GM21717 (cell line): ENCODE measurements around the gene MADCAM1.

Source experiments
- ATAC-seq: cut with Tn5 transposase; IDR thresholded peaks from one replicate; pipeline ENCODE4 v1.9.1; 2021; ENCODE audit warnings: mild to moderate bottlenecking, moderate library complexity; ENCODE audit not compliant: unreplicated experiment

Gene MADCAM1

DNA sequence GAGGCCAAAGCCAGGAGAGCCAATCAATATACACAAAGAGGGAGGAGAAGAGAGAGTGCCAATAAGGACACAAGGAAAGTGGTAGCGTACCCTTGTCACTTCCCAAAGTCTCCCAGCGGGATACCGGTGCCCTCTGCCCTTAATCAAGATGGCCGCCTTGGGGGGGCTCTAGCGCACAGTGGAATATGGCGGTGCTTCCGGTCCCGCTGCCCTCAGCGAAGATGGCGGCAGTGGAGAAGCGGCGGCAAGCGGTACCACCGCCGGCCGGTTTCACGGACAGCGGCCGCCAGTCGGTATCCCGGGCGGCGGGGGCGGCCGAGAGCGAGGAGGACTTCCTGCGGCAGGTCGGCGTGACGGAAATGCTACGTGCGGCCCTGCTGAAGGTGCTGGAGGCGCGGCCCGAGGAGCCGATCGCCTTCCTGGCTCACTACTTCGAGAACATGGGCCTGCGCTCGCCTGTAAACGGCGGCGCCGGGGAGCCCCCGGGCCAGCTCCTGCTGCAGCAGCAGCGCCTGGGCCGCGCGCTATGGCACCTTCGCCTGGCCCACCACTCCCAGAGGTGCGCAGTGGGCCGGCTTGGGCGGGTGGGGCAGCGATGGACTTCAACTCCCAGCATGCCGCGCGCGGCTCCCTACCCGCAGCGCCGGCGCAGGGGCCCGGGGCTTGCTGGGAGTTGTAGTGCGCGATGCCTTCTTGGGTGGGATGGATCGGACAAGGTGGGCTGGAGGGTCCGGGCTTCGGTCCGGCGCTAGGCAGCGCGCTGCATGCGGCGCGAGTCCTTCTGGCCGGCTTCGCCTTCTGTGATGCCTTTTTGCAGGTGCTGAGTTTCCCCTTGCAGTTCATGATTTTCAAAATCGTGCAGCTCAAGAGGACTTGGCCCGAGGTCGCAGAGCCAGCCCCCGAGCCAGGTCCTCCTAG, 11.3 kb downstream of the MADCAM1 start, which contains the start of gene TPGS1:
Gene TPGS1, plus strand, starts transcription at position 212 of the 918 bp plus-strand sequence. Its CDS starts 10 bp downstream, at position 222.
- ATAC-seq, result peak; percentile 56

DNA sequence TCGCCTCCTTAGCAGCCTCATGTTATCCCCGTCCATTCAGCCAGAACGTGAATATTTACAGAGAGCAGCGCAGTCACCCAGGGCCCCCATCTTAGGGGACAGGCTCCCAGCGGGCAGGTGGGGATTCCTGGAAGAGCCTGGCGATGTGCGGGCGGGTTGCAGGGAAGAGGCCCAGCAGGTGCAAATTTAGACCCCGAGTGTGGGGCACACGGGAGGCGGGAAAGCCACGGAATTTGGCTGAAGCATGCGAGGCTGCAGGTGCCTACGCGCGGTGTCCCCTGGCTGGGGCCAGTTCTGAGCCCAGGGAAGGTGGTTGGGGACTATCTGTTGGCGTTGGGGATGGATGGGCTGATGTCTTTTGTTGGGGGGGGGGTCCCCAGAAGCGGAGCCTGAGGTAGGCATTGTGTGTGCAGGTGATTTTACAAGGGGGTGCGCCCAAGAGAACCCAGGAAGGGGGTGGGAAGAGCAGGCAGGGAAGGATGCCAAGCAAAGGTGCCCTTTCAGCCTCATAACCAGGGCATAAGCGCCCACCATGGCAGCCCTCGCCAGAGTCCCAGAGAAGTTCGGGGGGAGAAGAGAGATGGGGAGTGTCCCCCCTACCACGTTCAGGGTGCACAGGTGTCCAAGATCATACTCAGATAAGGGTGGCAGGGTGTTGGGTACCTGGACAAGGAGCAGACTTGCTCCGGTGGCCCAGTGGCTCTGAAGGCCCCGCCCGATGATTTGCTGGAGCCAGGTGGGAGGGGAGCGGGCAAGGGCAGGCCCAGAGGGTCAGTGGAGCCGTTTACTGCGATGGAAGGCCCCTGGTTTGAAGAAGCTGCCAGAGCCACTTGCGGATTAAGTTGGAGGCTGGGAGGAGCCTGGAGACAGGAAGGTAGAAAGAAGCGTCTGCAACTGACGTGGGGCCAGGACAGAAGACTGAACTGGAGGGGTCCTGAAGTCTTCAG, 12.2 kb downstream of the MADCAM1 start:
- ATAC-seq, result no peak

DNA sequence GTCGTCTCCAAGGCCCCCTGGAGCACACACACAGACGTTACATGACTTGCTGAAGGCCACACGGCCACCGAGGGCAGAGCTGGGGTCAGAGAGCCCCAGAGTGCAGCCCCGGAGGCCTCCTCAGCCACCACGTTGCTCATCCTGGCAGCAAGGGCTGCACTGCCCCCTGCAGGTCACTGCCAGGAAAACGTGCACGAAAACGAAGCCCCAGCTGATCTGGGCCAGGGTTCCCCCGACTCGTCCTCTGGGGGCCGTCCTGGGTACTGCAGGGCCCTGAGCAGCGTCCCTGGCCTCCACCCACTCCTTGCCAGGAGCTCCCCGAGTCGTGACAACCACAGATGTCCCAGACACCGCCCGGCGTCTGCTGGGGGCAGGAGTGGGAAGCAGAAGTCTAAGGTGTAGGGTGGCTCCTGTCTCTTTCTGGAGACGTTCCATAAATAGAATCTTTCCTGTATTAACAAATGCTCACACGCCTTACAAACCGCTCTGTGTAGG, 14.4 kb downstream of the MADCAM1 start:
- no peak for ATAC-seq

DNA sequence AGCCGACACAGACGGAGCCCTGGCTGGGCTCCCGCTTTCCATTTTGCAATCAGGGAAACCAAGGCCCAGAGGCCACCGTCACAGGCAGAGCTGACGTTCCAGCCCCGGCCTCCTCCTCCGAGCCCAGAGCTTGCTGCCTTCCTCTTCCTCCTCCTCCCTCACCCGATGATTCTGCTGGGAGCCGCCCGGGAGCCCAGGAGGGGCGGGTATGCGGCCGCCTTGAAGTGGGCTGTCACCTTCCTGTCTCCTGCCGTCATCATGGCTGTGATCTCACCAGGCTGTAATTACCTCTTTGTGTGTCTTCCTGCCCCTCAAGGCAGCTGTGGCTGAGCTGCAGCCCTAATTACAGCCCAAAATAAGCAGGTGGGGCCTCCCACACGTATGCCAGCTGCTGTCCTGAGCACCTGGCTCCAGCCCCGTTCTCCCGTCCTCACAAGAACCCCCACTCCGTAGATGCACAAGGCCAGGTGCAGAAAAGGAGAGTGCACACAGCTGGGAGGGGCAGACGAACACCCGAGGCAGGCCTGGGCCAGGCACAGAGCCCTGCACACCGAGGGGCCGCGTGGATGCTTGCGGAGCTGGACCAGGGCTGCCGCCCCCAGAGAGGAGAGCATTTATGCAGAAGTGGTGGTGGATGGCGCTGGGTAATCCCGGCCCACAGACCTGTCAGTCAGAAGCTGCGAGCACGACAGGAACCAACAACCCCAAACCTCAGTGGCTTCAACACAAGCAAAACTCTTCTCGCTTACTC, 15.0 kb downstream of the MADCAM1 start:
- no peak for ATAC-seq

DNA sequence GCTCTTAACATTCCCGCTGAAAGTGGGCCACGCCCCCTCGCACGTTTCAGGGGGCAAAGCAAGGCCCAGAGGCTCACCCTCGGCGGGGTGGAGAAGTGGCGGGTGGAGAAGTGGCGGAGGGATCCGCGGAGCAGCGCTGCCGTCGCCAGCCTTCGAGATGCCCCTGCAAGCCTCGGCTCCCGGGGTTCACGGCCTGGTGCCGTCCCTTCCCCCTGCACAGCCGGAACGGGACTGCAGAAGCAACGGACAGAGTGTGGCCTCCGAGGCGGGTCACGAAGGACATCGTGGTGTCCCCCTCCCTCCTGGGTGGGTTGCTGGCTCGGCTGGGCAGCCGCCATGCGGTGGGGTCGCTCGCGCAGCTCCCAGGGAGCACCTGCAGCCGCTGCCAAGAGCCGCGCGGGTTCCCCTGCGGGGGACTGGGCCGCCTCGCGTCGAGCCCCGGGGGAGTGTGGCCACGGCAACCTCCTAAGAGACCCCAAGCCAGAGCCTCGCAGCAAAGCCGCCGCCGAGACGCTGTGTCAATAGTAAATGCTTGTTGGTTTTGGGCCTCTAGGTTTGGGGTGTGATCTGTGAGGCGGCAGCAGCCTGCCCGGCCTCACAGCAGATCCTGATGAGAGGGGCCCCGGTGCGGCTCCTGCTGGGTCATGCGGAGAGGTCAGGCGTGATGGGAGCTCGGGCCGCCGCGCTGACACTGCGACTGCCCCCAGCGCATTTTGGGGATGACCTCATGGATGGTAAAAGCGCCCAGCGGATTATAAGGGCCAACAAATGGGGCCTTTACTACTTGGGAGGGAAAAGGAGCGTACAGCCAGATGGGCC, 16.5 kb downstream of the MADCAM1 start:
- ATAC-seq, result no peak

DNA sequence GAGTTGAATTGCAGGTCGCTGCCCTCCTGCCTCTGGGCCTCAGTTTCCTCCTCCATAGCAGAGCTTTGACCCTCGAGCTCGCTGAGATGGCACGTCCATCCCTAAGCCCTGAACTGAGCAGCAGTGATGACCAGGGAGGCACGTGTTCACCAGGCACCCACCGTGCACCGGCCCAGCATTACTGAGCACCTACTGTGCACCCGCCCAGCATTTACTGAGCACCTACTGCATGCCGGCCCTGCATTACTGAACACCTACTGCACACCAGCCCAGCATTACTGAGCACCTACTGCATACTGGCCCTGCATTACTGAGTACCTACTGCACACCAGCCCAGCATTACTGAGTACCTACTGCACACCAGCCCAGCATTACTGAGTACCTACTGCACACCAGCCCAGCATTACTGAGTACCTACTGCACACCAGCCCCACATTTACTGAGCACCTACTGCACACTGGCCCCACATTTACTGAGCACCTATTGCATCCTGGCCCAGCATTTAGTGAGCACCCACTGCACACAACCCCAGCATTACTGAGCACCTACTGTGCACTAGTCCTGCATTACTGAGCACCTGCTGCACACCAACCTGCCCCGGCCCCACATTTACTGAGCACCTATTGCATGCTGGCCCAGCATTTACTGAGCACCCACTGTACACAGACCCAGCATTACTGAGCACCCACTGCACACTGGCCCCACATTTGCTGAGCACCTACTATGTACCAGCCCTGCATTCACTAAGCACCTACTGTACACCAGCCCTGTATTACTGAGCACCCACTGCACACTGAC, 17.3 kb downstream of the MADCAM1 start:
- ATAC-seq, result no peak

DNA sequence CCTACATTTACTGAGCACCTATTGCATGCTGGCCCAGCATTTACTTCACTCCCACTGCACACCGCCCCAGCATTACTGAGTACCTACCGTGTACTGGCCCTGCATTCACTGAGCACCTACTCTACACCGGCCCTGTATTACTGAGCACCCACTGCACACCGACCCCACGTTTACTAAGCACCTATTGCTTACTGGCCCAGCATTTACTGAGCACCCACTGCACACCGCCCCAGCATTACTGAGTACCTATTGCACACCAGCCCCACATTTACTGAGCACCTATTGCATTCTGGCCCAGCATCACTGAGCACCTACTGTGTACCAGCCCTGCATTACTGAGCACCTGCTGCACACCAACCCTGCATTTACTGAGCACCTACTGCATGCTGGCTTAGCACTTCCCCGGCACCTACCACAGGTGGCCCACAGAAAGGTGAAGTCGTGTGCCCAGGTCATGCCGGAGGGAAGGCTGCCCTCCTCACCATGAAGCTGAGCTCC, 17.9 kb downstream of the MADCAM1 start:
- ATAC-seq, result no peak

DNA sequence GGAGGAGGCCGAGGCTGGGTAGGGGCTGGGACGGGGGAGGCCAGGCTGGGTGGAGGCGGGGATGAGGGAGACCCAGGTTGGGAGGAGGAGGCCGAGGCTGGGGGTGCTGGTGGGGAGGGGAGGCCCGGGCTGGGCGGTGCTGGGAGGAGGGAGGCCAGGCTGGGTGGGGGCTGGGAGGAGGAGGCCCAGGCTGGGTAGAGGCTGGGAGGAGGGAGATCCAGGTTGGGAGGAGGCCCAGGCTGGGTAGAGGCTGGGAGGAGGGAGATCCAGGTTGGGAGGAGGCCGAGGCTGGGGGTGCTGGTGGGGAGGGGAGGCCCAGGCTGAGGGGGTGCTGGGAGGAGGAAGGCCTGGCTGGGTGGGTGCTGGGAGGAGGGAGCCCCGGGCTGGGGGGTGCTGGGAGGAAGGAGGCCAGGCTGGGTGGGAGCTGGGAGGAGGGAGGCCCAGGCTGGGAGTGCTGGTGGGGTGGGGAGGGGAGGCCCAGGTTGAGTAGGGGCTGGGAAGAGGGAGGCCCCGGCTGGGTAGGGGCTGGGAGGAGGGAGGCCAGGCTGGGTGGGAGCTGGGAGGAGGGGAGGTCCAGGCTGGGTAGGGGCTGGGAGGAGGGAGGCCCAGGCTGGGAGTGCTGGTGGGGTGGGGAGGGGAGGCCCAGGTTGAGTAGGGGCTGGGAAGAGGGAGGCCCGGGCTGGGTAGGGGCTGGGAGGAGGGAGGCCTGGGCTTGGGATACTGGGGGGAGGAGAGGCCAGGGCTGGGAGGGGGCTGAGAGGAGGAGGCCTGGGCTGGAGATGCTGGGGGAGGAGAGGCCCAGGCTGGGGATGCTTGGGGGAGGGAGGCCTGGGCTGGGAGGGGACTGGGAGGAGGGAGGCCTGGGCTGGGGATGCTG, 21.7 kb downstream of the MADCAM1 start:
- ATAC-seq, result no peak

DNA sequence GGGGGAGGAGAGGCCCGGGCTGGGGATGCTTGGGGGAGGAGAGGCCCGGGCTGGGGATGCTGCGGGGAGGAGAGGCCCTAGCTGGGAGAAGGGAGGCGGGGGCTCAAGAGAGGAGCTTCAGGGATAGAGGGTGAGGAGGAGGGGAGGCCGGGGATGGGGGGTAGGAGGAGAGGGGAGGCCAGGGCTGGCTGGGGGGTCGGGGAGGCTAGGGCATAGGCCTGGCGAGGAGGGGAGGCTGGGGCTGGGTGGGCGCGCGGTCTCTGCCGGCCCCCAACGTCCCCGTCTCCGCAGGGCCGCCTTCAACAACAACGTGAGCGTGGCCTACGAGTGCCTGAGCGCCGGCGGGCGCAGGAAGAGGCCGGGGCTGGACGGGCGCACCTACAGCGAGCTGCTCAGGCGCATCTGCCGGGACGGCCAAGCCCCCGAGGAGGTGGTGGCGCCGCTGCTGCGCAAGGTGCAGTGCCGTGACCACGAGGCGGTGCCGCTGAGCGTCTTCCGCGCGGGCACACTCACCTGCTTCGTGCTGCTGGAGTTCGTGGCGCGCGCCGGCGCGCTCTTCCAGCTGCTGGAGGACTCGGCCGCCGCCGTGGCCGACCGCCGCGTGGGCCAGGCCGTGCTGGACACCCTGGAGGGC, 22.4 kb downstream of the MADCAM1 start:
- ATAC-seq, result no peak

DNA sequence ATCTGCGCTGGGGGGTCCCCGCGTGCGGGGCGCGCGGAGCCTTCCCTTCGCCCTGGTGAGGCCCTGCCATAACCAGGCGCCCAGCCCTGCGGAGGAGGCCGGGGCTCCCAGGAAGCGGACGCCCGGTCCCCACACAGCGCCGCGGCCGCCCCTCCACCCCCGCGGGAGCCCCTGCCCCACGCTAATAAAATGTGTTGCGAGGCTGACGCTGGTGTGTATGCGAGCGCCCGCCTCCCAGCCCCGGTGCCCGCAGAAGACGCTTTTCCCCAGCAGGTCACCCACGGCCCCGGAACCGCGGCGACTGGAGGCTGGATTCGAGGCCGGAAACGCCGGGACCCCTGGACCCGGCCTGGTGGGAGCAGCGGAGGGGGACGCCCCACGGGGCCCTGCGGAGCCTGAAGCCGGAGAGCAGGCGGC, 23.2 kb downstream of the MADCAM1 start:
- ATAC-seq, result no peak

DNA sequence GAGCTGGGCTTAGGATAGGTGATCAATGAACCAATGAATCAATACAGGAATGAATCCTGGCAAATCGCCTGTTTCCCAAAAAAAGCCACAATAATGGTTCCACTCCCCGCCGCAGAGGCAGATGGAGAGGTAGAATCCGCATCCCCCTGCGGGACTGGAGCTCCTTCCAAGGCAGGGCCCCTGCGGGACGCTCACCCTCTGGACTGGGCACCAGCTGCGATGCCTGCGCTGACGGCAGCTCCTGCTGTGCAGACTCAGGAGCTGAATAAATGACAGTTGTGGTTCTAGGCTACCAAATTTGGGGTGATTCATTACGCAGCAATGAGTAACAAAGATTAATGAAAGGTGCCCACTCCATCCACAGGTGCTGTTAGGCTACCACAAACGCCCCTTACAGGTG, 26.4 kb downstream of the MADCAM1 start:
- no peak for ATAC-seq

DNA sequence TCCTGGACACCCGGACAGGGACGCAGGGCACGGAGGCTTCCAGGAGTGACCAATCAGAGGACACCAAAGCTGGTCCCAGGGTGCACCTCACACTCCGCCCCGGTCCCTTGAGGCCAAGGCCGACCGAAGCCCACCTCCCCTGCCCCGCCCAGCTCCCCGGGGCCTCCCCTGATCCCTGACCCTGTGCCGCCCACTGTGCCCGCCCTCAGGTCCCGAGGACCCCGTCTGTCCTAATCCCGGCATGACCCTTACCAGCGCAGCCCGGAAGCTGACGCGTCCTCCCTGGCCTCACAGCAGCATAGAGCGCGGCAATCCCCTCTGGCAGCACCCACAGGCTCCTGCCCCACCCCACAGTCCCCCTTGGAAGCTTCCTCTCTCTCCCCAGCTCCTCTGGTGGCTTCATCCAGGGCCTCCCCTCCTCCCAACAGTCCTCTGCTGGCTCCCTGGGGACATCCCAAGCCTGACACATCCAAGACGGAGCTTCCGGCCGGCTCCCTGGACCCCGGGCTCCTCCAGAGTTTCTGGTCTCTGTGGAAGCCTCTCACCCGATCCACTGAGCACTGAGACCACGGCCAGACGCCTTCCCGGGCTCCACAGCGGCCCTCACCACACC, 27.9 kb downstream of the MADCAM1 start:
- ATAC-seq, result no peak

DNA sequence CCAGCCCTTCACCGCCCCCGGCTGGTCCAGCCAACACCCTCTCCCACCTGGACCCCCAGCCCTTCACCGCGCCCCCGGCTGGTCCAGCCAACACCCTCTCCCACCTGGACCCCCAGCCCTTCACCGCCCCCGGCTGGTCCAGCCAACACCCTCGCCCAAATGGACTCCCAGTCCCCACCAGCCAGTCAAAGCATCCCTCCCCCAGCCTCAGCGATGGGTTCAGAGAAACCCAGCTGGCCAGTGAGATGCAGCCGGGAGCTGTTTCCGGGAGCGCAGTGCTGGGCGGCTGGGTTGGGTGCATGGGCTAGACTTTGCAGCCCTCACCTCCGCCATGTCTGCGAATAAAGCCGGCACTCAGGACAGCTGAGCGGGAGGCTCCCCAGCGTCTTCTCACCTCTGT, 28.7 kb downstream of the MADCAM1 start:
- ATAC-seq, result no peak

DNA sequence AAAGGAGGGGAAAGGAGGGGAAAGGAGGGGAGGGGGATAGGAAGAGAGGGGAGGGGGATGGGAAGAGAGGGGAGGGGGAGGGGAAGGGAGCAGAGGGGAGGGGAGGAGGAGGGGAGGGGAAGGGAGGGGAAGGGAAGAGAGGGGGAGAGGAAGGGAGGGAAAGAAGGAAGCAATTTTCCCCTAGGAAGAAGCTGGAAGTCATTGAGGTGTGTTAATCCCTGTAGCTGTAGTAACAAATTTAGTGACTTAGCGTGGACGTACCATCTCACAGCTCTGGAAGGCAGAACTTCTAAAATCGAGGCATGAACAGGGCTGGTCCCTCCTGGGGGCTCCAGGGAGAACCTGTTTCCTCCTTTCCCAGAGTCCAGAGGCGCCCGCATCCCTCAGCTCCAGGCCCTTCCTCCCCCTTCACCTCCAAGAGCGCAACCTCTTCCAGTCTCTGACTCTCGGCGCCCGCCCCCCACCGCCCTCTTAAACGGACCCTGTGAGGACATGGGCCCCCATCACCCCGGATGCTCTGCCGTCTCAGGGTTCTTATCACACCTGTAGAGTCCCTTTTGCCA, 29.7 kb downstream of the MADCAM1 start:
- no peak for ATAC-seq

DNA sequence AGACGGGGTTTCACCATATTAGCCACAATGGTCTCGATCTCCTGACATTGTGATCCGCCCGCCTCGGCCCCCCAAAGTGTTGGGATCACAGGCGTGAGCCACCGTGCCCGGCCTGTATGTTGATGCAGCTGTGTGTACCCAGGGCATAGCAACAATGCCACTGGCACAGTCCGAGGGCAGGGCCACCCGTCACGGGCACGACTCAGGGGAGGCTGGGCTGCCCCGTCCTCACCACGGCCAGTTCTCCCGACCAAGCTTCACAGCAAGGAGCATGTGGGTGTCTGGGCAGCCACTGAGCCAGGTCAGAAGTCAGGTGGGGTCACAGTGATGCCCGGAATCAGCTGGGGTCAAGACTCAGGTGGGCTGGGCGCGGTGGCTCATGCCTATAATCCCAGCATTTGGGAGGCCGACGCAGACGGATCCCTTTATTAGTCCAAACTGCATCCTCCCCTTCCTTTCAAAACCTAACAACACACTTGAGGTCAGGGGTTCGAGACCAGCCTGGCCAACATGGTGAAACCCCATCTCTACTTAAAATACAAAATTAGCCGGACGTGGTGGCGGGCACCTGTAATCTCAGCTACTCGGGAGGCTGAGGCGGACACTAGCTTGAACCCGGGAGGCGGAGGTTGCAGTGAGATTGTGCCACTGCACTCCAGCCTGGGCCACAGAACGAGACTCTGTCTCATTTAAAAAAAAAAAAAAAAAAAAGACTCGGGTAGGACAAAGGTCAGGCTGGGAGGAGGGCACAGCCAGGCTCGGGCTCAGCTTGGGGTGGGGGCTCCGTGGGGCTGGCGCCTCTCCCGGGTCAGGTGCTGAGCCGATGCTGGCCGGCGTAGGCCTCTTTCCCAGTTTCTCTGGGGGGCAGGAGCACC, 34.1 kb downstream of the MADCAM1 start:
- no peak for ATAC-seq
